DMS114 treated with DMSO at 0.1 percent for 48 hours (cell line): ENCODE data around the gene TEX29.

Experiments
- DNase-seq: peaks from one replicate; lab custom pipeline; 2025; ENCODE audit not compliant: unreplicated experiment; lab: John Stamatoyannopoulos, UW

The TEX29 gene

GRCh38 chr13:111367340-111367739, 46.9 kb downstream of the TEX29 start:
- DNase-seq = no peak

- DNase-seq = no peak
These were observed 47.6 kb downstream of the TEX29 start for GRCh38 chr13:111368091-111368490.

- no peak for DNase-seq
These were observed 49.7 kb downstream of the TEX29 start for GRCh38 chr13:111370147-111370546.

- no peak for DNase-seq
These were observed 50.4 kb downstream of the TEX29 start for GRCh38 chr13:111370570-111371535.

GRCh38 chr13:111371720-111372119, 51.3 kb downstream of the TEX29 start:
- no peak for DNase-seq

- DNase-seq = no peak
These were observed 52.4 kb downstream of the TEX29 start for GRCh38 chr13:111372651-111373425.

- no peak for DNase-seq
These were observed 53.0 kb downstream of the TEX29 start for GRCh38 chr13:111373486-111373885.

- DNase-seq = no peak
These were observed 60.0 kb downstream of the TEX29 start for GRCh38 chr13:111380431-111380830.

GRCh38 chr13:111382411-111382810, 62.0 kb downstream of the TEX29 start:
- DNase-seq = no peak

- DNase-seq = no peak
These were observed 62.4 kb downstream of the TEX29 start for GRCh38 chr13:111382877-111383276.

GRCh38 chr13:111383591-111384440, 63.4 kb downstream of the TEX29 start:
- DNase-seq = no peak

GRCh38 chr13:111384441-111385182, 64.2 kb downstream of the TEX29 start:
- DNase-seq = no peak

- no peak for DNase-seq
These were observed 64.9 kb downstream of the TEX29 start for GRCh38 chr13:111385183-111385857.

- DNase-seq = no peak
These were observed 66.8 kb downstream of the TEX29 start for GRCh38 chr13:111387026-111387871.

GRCh38 chr13:111387945-111388600, 67.6 kb downstream of the TEX29 start:
- DNase-seq = no peak

- no peak for DNase-seq
These were observed 68.5 kb downstream of the TEX29 start for GRCh38 chr13:111388851-111389500.

- no peak for DNase-seq
These were observed 69.4 kb downstream of the TEX29 start for GRCh38 chr13:111389621-111390521.
